Mesendoderm (in vitro differentiated cells): Measurements from ENCODE around the gene P2RY13.
A peak's percentile ranks its signal among the peaks of the same experiment; 100 is the strongest.

Source experiments
- DNase-seq: peaks from one replicate; pipeline ENCODE4 v3.0.0; 2013
- H2AK5ac ChIP-seq: 2 replicates; pipeline ENCODE4 v1.6.1; 2013; ENCODE audit warnings: low read length, inconsistent platforms
- H2BK120ac ChIP-seq: 2 replicates; pipeline ENCODE4 v1.6.1; 2013; ENCODE audit warnings: low read depth, mild to moderate bottlenecking, low read length, moderate library complexity, mixed read lengths
- H2BK15ac ChIP-seq: replicated peaks from 2 replicates; pipeline ENCODE4 v1.6.1; 2013; ENCODE audit warnings: low read depth, mild to moderate bottlenecking, moderate library complexity
- H2BK5ac ChIP-seq: 2 replicates; pipeline ENCODE4 v1.6.1; 2013; ENCODE audit warnings: low read length, inconsistent platforms
- H3K18ac ChIP-seq: 2 replicates; pipeline ENCODE4 v1.6.1; 2013; ENCODE audit warnings: mild to moderate bottlenecking, low read length, mixed read lengths
- H3K23ac ChIP-seq: one replicate; pipeline ENCODE4 v1.6.1; 2013; ENCODE audit warnings: low read length
- H3K27ac ChIP-seq: 2 replicates; pipeline ENCODE4 v1.5.1; 2013; ENCODE audit warnings: low read depth, mild to moderate bottlenecking, inconsistent platforms, low read length, moderate library complexity
- H3K27me3 ChIP-seq: 2 replicates; pipeline ENCODE4 v1.6.1; 2013; ENCODE audit warnings: low read length, control low read depth, mild to moderate bottlenecking, inconsistent platforms; ENCODE audit not compliant: insufficient read depth, poor library complexity
- H3K36me3 ChIP-seq: 2 replicates; pipeline ENCODE4 v1.6.1; 2013; ENCODE audit warnings: low read length, inconsistent platforms; ENCODE audit not compliant: control insufficient read depth, insufficient read depth
- H3K4ac ChIP-seq: one replicate; pipeline ENCODE4 v1.6.1; 2013; ENCODE audit warnings: low read depth, mild to moderate bottlenecking, low read length, moderate library complexity
- H3K4me1 ChIP-seq: 2 replicates; pipeline ENCODE4 v1.6.1; 2013; ENCODE audit warnings: low read depth, low read length, inconsistent platforms; ENCODE audit not compliant: control insufficient read depth
- H3K4me2 ChIP-seq: 2 replicates; pipeline ENCODE4 v1.6.1; 2013; ENCODE audit warnings: low read length
- H3K4me3 ChIP-seq: 2 replicates; pipeline ENCODE4 v1.5.1; 2013; ENCODE audit warnings: mild to moderate bottlenecking, low read length
- H3K56ac ChIP-seq: one replicate; pipeline ENCODE4 v1.6.1; 2013; ENCODE audit warnings: low read length
- H3K79me1 ChIP-seq: 2 replicates; pipeline ENCODE4 v1.6.1; 2013; ENCODE audit warnings: low read length, inconsistent platforms
- H3K79me2 ChIP-seq: 2 replicates; pipeline ENCODE4 v1.6.1; 2013; ENCODE audit warnings: mild to moderate bottlenecking, low read length; ENCODE audit not compliant: control insufficient read depth, insufficient read depth
- H3K9ac ChIP-seq: 2 replicates; pipeline ENCODE4 v1.6.1; 2013; ENCODE audit warnings: low read length, inconsistent platforms
- H4K5ac ChIP-seq: one replicate; pipeline ENCODE4 v1.6.1; 2013; ENCODE audit warnings: low read length
- H4K8ac ChIP-seq: one replicate; pipeline ENCODE4 v1.6.1; 2013; ENCODE audit warnings: low read depth, mild to moderate bottlenecking, control low read depth, low read length, moderate library complexity
- WGBS: extraction: QIAGEN DNeasy Blood & Tissue Kit; methylation state at CpG from one replicate; pipeline ENCODE4 v1.1.7; 2013; ENCODE audit warnings: low lambda C conversion rate, missing lambda C conversion rate; ENCODE audit not compliant: insufficient coverage; ENCODE audit errors: extremely low coverage; 5-methylcytosine and 5-hydroxymethylcytosine counted together

The P2RY13 gene

GRCh38 chr3:151319628-151320027, 9.7 kb downstream of the P2RY13 start:
- no peak overlapping the region for H3K56ac ChIP-seq
- H3K36me3 ChIP-seq: no peaks in the 10 kb centered on the region
- no peak overlapping the region for H2AK5ac ChIP-seq
- H4K8ac ChIP-seq: no peak overlapping the region
- H3K4ac ChIP-seq: no peak overlapping the region
- no peak overlapping the region for H4K5ac ChIP-seq
- no peak overlapping the region for H2BK120ac ChIP-seq
- no peak overlapping the region for H2BK15ac ChIP-seq
- no peak overlapping the region for H2BK5ac ChIP-seq
- no peaks in the 10 kb centered on the region for H3K27me3 ChIP-seq
- no peak overlapping the region for H3K4me2 ChIP-seq
- no peak overlapping the region for H3K18ac ChIP-seq
- peaks cover 8% of the 10 kb centered on the region for H3K4me1 ChIP-seq
- no peak overlapping the region for H3K27ac ChIP-seq
- no peak overlapping the region for H3K4me3 ChIP-seq
- no peak overlapping the region for H3K23ac ChIP-seq
- H3K9ac ChIP-seq: no peak overlapping the region
- no peak for DNase-seq
- WGBS: no CpG with 5 or more reads among the region's 4 CpGs
- H3K79me2 ChIP-seq: no peaks in the 10 kb centered on the region
- H3K79me1 ChIP-seq: no peaks in the 10 kb centered on the region

- peak overlapping the region; percentile 74 for H2BK15ac ChIP-seq
- peaks cover 10% of the 10 kb centered on the region for H3K4me1 ChIP-seq
- H3K27me3 ChIP-seq: no peaks in the 10 kb centered on the region
- no peak overlapping the region for H3K4ac ChIP-seq
- H2BK120ac ChIP-seq: no peak overlapping the region
- H3K36me3 ChIP-seq: no peaks in the 10 kb centered on the region
- WGBS: no CpG with 5 or more reads among the region's 7 CpGs
- H3K4me2 ChIP-seq: no peak overlapping the region
- no peak overlapping the region for H3K56ac ChIP-seq
- no peak overlapping the region for H2AK5ac ChIP-seq
- no peak overlapping the region for H3K4me3 ChIP-seq
- no peak overlapping the region for H2BK5ac ChIP-seq
- no peak for DNase-seq
- H3K79me1 ChIP-seq: no peaks in the 10 kb centered on the region
- H3K23ac ChIP-seq: no peak overlapping the region
- no peak overlapping the region for H3K27ac ChIP-seq
- H4K8ac ChIP-seq: no peak overlapping the region
- H3K79me2 ChIP-seq: no peaks in the 10 kb centered on the region
- H4K5ac ChIP-seq: no peak overlapping the region
- H3K9ac ChIP-seq: no peak overlapping the region
- H3K18ac ChIP-seq: no peak overlapping the region
Observed at GRCh38 chr3:151318991-151319390, 10.4 kb downstream of the P2RY13 start.

GRCh38 chr3:151318313-151318712, 11.0 kb downstream of the P2RY13 start:
- H3K4me1 ChIP-seq: peaks cover 10% of the 10 kb centered on the region
- H3K27me3 ChIP-seq: no peaks in the 10 kb centered on the region
- no peak overlapping the region for H3K23ac ChIP-seq
- DNase-seq: no peak
- no peak overlapping the region for H3K4me2 ChIP-seq
- no peak overlapping the region for H3K56ac ChIP-seq
- H3K18ac ChIP-seq: no peak overlapping the region
- no peak overlapping the region for H4K8ac ChIP-seq
- H4K5ac ChIP-seq: no peak overlapping the region
- no peak overlapping the region for H3K4ac ChIP-seq
- H3K9ac ChIP-seq: no peak overlapping the region
- no peak overlapping the region for H2BK120ac ChIP-seq
- no peaks in the 10 kb centered on the region for H3K79me1 ChIP-seq
- no peak overlapping the region for H2BK5ac ChIP-seq
- no peaks in the 10 kb centered on the region for H3K36me3 ChIP-seq
- no peak overlapping the region for H2BK15ac ChIP-seq
- H2AK5ac ChIP-seq: no peak overlapping the region
- H3K79me2 ChIP-seq: no peaks in the 10 kb centered on the region
- no peak overlapping the region for H3K27ac ChIP-seq
- no peak overlapping the region for H3K4me3 ChIP-seq

GRCh38 chr3:151316267-151316991, 12.9 kb downstream of the P2RY13 start, which contains the start of gene GPR87:
Gene GPR87, minus strand, starts transcription at chr3:151316820. Its CDS starts 16,720 bp downstream, at chr3:151300100.
- Histone ChIP-seq H2AK5ac (no peak within 1 kb of the TSS), H2BK15ac (no peak within 1 kb of the TSS), H3K4me2 (no peak within 1 kb of the TSS), H3K18ac (no peak within 1 kb of the TSS), H3K4me3 (no peak within 1 kb of the TSS), H3K4me1 (peaks cover 10% of the 10 kb centered on the region), H3K27me3 (no peaks in the 10 kb centered on the region), H3K9ac (no peak within 1 kb of the TSS), H3K4ac (no peak within 1 kb of the TSS), H2BK120ac (no peak within 1 kb of the TSS), H3K36me3 (no peaks in the 10 kb centered on the region), H2BK5ac (no peak within 1 kb of the TSS), H3K79me2 (no peaks in the 10 kb centered on the region), H3K27ac (no peak within 1 kb of the TSS), H3K56ac (no peak within 1 kb of the TSS), H3K79me1 (no peaks in the 10 kb centered on the region), H4K5ac (no peak within 1 kb of the TSS), H3K23ac (no peak within 1 kb of the TSS), H4K8ac (no peak within 1 kb of the TSS)
- DNase-seq: peak; percentile 90
- no CpG with 5 or more reads among the region's 7 CpGs for WGBS

- Histone ChIP-seq H3K79me2 (no peaks in the 10 kb centered on the region), H3K4ac (no peak overlapping the region), H3K4me2 (no peak overlapping the region), H3K27ac (no peak overlapping the region), H2BK15ac (no peak overlapping the region), H3K4me1 (peaks cover 10% of the 10 kb centered on the region), H4K8ac (no peak overlapping the region), H3K23ac (no peak overlapping the region), H4K5ac (no peak overlapping the region), H2BK5ac (no peak overlapping the region), H3K27me3 (no peaks in the 10 kb centered on the region), H2BK120ac (no peak overlapping the region), H3K18ac (no peak overlapping the region), H2AK5ac (no peak overlapping the region), H3K79me1 (no peaks in the 10 kb centered on the region), H3K56ac (no peak overlapping the region), H3K36me3 (no peaks in the 10 kb centered on the region), H3K4me3 (no peak overlapping the region), H3K9ac (no peak overlapping the region)
- DNase-seq: no peak
- WGBS: no CpG with 5 or more reads among the region's 2 CpGs
Observed at GRCh38 chr3:151315846-151316245, 13.5 kb downstream of the P2RY13 start.

- Histone ChIP-seq H2BK5ac (no peak overlapping the region), H3K23ac (no peak overlapping the region), H3K9ac (no peak overlapping the region), H3K79me1 (no peaks in the 10 kb centered on the region), H3K4me3 (no peak overlapping the region), H3K36me3 (no peaks in the 10 kb centered on the region), H3K27ac (no peak overlapping the region), H4K5ac (no peak overlapping the region), H3K27me3 (no peaks in the 10 kb centered on the region), H2BK120ac (no peak overlapping the region), H3K4ac (no peak overlapping the region), H3K18ac (no peak overlapping the region), H3K4me1 (peaks cover 6% of the 10 kb centered on the region), H2AK5ac (no peak overlapping the region), H3K4me2 (no peak overlapping the region), H4K8ac (no peak overlapping the region), H3K56ac (no peak overlapping the region), H3K79me2 (no peaks in the 10 kb centered on the region), H2BK15ac (no peak overlapping the region)
- WGBS: no CpG with 5 or more reads among the region's 2 CpGs
- peak; percentile 70 for DNase-seq
Observed at GRCh38 chr3:151315136-151315535, 14.2 kb downstream of the P2RY13 start.
